ENCODE data around the gene ZNF346.

The ZNF346 gene

DNA sequence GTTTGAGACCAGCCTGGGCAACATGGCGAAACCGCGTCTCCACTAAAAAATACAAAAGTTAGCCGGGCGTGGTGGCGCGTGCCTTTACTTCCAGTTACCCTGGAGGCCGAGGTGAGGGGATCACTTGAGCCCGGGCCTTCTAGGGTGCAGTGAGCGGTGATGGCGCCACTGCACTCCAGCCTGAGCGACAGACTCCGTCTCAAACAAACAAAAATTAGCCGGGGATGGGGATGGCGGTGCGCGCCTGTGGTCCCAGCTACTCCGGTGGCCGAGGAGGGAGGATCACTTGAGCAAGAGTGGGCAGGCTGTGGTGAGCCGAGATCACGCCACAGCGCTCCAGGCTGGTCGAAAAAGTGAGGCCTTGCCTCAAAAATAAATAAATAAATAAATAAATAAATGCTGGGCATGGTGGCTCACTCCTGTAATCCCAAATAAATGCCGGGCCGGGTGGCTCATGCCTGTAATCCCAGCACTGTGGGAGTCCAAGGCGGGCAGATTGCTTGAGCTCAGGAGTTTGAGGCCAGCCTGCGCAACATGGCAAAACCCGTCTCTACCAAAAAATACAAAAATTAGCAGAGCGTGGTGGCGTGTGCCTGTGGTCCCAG lies 95.0 kb downstream of the ZNF346 start:
- no peak for TF ChIP-seq ZNF274 (IDR thresholded peaks at IDR 0.05; ENCODE audit: low read depth, low read length)
- no peak overlapping the region for H3K4me3 ChIP-seq (ENCODE audit: low read length)

DNA sequence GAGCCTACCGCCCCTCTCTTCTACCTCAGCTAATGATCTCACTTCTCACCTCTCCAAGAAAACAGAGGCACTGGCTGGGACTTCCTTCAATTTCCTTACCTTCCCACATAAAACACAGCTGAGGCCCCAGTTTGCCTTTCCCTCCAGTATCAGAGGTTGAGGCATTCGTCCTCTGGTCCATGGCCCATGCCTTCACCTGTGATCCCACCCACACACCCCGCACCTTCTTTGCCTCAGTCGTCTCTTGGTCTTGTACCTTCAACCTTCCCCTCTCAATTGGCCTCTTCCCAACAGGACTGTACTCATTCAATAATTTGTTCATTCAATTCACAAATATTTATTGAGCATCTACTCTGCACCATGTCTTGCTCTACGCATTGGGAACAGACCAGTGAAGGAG lies 100.1 kb downstream of the ZNF346 start:
- H3K4me3 ChIP-seq (ENCODE audit: low read length), result no peak overlapping the region
- TF ChIP-seq ZNF274 (IDR thresholded peaks at IDR 0.05; ENCODE audit: low read depth, low read length), result no peak

DNA sequence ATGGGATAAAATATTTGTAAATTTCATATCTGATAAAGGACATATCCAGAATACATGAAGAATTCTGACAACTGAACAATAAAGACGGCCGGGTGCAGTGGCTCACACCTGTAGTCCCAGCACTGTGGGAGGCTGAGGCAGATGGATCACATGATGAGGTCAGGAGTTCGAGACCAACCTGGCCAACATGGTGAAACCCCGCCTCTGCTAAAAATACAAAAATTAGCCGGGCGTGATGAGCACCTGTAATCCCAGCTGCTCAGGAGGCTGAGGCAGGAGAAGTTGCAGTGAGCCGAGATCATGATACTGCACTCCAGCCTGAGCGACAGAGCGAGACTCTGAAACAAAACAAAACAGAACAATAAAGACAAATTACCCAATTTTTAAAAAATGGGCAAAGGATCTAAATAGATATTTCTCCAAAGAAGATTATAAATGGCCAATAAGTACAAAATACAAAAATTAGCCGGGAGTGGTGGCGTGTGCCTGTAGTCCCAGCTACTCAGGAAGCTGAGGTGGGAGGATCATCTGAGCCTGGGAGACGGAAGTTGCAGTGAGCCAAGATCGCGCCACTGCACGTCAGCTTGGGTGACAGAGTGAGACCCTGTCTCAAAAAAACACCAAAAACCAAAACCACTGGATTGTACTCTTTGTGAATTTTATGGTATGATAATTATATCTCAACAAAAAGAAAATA lies 101.4 kb downstream of the ZNF346 start:
- H3K4me3 ChIP-seq (ENCODE audit: low read length), result no peak overlapping the region
- TF ChIP-seq ZNF274 (IDR thresholded peaks at IDR 0.05; ENCODE audit: low read depth, low read length), result no peak

DNA sequence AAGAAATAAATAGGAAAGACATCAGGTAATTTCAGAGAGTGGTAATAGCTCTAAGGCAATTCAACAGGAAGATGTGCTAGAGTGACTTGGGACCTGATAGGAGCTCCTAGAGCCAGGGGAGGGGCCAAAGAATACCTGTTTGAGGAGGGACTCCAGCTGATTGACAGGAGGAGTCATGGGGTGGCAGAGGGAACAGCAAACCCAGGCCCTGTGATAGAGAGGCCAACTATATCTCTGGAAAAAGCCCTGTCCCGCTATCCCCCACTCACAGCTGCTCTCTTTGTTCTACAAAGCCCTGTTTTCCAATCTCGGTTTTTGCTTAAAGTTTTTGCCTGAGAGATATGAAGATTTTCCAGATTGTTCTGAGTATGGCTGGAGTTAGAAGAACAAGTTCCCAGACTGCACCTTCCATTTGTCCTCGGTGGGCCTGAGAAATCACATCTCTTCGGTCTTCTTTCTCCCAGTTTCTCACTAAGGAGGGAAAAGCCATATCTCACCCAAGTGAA lies 102.0 kb downstream of the ZNF346 start:
- no peak overlapping the region for H3K4me3 ChIP-seq (ENCODE audit: low read length)
- TF ChIP-seq ZNF274 (IDR thresholded peaks at IDR 0.05; ENCODE audit: low read depth, low read length), result no peak

DNA sequence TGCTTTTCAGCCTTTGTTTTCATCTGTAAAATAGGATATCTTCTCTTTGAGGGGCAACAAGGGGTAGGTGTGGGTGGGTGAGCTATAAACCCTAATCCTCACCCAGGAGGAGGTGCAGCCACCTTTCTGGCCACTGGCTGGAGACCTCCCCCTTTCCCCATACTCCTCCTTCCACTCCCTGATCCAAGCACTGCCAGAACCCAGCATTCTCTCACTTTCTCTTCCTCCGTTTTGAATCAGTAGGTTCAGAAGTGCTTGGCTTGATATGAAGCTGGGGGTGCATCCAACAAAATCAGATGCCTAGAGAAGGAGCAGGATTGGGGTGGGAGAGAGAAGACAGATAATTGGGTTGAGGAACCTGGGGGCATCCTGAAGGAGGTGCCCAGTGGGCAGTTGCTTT lies 104.3 kb downstream of the ZNF346 start:
- TF ChIP-seq ZNF274 (IDR thresholded peaks at IDR 0.05; ENCODE audit: low read depth, low read length), result no peak
- H3K4me3 ChIP-seq (ENCODE audit: low read length), result no peak overlapping the region

DNA sequence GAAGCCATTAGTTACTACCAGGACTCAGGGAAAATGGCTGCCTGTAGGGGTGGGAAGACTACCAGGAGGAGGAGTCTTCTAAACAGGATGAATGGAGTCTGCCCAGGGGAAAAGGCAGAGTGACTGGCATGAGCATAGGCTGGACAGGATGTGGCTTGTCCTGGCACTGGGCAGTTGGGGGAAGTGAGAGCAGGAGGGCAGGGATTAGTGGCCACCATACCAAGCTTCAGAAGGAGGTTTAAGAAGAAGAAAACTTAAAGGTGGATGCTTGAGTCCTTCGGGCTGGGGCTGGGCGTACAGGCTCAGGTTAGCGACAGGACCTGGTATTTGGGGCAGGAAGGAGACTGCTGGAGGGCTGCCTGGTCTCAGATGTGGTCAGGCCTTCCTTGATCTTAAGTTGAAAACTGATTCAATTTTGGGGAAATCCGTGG lies 106.1 kb downstream of the ZNF346 start:
- TF ChIP-seq ZNF274 (IDR thresholded peaks at IDR 0.05; ENCODE audit: low read depth, low read length), result no peak
- no peak overlapping the region for H3K4me3 ChIP-seq (ENCODE audit: low read length)

DNA sequence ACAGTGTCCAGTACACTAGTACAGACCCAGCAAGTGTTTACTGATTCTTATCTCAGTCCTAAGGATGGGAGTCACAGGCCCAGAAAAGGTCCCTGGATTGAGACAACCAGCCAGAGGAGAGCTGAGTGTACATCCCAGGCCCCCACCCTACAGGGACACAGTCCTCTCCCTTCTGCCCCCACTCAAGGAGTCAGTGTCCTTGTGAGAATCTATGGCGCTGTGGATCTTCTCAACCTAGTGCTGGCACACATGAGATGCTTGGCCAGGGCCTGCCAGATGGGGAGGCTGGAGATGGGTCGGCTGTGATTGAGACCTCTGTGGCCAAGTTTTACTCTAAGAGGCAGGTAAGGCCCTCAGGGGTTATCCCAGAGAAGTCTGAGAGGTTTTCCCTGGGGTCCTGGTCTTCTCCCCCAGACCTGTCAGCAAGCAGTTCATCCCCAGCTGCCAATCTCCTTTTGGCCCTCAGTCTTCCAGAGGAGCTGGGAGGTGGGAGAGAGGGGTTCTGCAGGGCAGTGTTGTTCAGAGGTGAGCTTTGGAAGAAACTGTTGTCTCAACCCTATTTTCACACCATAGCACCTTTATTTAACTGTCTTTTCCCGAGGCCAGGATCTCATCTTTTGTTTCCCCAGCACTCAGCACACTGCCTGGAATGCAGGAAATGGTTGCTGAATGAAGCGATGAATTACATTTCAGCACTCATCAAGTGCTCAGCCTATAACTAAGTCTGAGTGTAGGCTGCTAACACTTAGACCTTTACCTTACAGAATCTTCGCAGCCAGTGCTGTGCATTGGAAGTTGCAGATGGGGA lies 107.9 kb downstream of the ZNF346 start:
- no peak for TF ChIP-seq ZNF274 (IDR thresholded peaks at IDR 0.05; ENCODE audit: low read depth, low read length)

More for the DNA sequence above, 107.9 kb downstream of the ZNF346 start:
- no peak overlapping the region for H3K4me3 ChIP-seq (ENCODE audit: low read length)
